GM18526 (cell line): ENCODE results near the gene TCEAL1.

ENCODE experiments used
- POLR2A ChIP-seq: IDR thresholded peaks from 3 replicates; pipeline ENCODE4 v1.6.1; 2011; ENCODE audit not compliant: insufficient read length; ENCODE audit errors: extremely low read depth

TCEAL1 gene

GRCh38 chrX:103628386-103629317 is at the start of gene TCEAL1:
TSS of gene TCEAL1 (plus strand) at chrX:103628975. CDS start at chrX:103629917, 942 bp downstream.
- peak; percentile 43 for TF ChIP-seq POLR2A

DNA sequence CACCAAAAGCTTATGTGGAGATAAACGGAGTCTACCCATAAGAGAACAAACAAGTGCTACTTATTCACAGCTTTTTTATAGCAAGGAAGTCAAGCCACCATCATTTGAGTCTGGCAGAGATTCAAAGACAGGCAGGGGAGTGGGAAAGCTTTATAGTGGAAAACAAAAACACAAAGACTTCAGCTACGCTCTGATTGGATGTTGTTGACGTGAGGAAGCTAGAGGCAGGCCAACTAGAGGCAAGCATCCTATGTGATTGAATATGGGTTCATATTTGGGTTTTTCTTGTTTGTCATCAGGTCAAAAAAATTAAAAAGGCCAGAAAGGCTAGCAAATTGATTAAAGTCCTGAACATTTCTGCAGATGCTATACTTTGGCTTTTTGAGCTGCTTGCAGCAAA is 44.2 kb upstream of the TCEAL1 start:
- TF ChIP-seq POLR2A: no peak

- TF ChIP-seq POLR2A: peak; percentile 35
Measured at GRCh38 chrX:103585411-103586313, 43.1 kb upstream of the TCEAL1 start, which contains the start of gene TCEAL4. TSS of gene TCEAL4 (plus strand) at chrX:103585515. CDS start at chrX:103586676, 1,161 bp downstream.

GRCh38 chrX:103586314-103586646 is 42.5 kb upstream of the TCEAL1 start:
- no peak for TF ChIP-seq POLR2A

DNA sequence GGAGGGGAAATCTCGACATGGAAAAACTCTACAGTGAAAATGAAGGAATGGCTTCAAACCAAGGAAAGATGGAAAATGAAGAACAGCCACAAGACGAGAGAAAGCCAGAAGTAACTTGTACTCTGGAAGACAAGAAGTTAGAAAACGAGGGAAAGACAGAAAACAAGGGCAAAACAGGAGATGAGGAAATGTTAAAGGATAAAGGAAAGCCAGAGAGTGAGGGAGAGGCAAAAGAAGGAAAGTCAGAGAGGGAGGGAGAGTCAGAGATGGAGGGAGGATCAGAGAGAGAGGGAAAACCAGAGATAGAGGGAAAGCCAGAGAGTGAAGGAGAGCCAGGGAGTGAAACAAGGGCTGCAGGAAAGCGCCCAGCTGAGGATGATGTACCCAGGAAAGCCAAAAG is 42.1 kb upstream of the TCEAL1 start:
- no peak for TF ChIP-seq POLR2A

DNA sequence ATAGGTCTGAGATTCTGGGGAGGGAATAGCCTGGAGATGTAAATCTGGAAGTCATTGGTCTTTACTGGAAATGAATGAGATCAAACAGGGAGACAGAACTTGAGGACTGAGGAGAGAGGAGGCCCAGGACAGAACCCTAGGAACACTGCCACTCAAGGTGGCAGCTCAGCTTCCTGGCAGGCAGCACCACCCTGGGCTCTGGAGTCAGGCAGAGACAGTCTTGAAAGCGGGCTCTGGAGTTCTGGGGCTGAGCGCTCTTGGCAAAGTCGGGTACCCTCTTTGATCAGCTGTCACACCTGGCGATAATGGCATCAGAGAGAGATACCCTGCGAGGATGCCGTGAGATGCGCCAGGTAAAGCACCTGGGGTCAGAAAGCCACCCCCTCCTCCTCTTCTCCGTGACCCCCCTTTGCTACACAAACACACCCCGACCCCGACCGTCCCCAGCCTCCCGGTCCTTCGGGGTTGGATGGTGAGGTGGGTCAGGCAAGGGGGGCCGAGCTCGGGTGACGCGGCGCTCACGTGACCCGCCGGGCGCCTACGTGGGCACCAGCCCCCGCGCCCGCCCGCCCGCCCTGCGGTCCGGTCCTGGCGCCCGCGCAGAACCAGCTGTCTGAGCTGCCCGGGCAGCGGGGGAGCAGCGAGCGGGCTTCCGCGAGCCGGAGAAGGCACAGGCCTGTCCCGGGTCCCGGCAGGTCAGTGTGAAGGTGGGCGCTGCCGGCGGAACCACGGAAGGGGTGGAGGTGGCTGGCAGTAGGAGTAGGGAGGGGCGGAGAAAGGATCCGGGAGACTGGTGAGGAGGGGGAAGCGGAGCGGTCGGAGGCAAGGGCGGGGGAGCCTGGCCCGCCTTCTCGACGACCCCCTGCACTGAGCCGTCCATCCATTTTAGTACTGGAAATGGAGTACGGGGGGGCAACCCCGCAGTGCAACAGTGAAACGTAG is 21.1 kb upstream of the TCEAL1 start, which contains the start of gene TCEAL3:
TCEAL3 (plus strand) TSS at position 600 of the 942 bp plus-strand sequence. CDS start 1,102 bp downstream, outside the sequence.
- peak; percentile 43 for TF ChIP-seq POLR2A

GRCh38 chrX:103608306-103608963 is 20.3 kb upstream of the TCEAL1 start:
- no peak for TF ChIP-seq POLR2A

DNA sequence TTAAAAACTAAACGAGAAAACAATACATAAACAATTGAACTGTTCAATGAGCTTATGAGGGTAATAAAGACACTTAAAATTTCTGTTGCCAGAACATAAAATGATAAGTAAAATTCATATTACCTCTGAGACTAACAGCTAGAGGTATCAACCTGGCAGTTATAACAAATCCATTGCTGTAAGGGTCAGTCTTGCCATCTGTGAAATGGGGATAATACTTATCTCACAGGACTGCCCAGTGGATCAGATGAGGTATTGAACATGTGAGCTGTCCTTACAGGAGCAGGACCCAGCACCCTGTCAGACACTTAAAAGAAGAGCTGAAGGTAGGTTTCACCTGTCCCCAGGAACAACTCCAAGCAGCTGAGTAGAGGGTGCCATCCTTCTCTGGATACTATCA is 18.5 kb upstream of the TCEAL1 start:
- TF ChIP-seq POLR2A: no peak

DNA sequence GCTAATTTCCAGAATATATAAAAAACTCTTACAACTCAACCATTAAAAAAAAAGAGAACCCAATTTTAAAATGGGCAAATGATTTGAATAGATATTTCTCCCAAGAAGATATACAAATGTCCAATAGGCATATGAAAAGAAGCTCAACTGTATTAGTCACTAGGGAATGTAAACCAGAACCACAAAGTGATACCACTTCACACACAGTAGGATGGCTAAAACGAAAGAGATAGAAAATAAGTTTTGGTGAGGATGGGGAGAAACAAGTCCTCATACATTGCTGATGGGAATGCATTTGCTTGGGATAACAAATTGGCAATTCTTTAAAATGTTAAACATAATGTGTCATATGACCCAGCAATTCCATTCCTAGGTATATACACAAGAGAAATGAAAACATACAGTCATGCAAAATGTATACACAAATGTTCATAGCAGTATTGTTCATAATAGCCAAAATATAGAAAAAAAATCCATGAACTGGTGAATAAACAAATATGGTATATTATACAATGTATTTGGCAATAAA is 15.3 kb upstream of the TCEAL1 start:
- TF ChIP-seq POLR2A: no peak

DNA sequence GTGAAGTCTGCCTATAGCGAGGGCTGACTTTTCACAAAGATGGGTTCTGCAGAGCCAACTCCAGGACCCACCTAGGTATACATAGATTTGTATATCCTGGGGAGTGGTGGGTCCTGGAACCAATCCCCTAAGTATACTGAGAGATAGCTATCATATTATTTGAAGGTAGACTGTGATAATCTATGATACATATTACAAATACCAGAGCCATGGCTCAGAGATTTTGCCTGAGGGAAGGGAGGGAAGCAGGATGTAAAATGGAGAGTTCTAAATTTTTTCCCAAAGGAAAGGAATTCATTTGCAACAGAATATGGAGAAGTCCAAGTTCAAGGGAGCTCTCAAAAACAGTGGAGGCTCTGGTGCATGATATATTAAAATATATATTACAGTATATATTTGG is 13.8 kb upstream of the TCEAL1 start:
- no peak for TF ChIP-seq POLR2A

DNA sequence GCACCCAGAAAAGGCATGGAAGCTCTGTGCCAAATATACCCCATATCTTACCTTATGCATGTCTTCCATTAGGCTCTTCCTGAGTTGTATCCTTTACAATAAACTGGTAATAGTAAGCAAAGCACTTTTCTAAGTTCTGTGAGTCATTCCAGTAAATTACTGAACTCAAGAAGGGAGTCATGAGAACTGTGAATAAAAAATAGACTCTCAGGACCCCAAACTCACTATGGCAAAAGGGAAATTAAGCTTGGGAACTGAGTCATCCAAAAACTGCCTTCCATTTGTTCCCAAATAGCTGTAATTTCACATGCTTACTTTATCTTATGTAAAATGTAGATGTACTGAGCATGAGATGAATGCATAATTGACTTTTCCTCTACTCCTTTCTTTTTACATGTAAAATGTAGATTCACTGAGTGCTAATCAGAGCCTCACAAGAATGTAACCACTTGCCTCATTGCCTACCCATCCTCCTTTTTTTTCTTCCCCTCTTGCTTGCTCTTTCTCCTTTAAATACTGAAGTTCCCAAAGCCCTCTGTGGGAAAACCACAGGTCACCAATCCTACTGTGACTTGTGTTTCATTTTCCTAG is 12.9 kb upstream of the TCEAL1 start:
- no peak for TF ChIP-seq POLR2A

DNA sequence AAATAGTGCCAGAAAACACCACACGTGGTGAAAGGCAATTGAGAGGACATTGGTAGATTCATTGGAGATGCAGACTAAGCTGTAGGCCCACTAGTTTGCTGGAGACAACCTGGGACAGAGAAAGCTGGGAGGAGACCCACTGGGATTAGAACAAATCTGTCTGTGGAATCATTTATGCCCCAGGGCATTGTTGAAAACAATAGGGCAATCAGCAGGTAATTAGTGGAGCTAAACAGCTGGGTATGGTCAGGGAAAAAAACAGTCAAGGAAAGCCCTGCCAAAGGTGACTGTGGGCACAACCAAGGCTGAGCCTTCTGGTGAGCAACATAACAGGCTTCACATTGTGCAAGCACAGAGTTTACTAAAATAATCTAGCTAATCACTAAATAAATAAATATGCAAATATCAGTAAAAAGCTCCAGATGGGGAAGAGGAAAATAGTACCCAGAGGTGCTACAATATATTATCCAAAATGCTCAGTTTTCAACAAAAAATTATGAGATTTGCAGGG is 12.0 kb upstream of the TCEAL1 start:
- no peak for TF ChIP-seq POLR2A

- TF ChIP-seq POLR2A: no peak
Measured at GRCh38 chrX:103624111-103624510, 4.7 kb upstream of the TCEAL1 start.

- TF ChIP-seq POLR2A: no peak
Measured at GRCh38 chrX:103626855-103627254, 1.9 kb upstream of the TCEAL1 start.
